HCT116 (cell line): ENCODE measurements around the gene GCGR. TPM values are rescaled to one million over a fixed set of nuclear protein-coding genes. Genes with fewer than 3 reads are reported as not detected.

ENCODE experiments used
- ATAC-seq: fragments of 200-7000 bp; cut with Tn5 transposase; 2 replicates; pipeline ENCODE4 v1.9.1; 2020; ENCODE audit warnings: mild to moderate bottlenecking, moderate library complexity
- BruUV-seq: library from RNA; stranded (reverse); fragments of 400-500 nt; replicated peaks from 2 replicates; lab custom pipeline; 2021; lab: Mats Ljungman, UMichigan
- CTCF ChIA-PET: fragments of 300-600 bp; sonication (Branson Sonifier 250); formaldehyde crosslinking; loops from one replicate; lab custom pipeline; 2021; ENCODE audit warnings: antibody characterized with exemption; lab: Charles Lee
- POLR2A ChIA-PET: fragments of 300-600, 350-600 bp; sonication (Branson Sonifier 250); formaldehyde crosslinking; loops from one replicate; lab custom pipeline; 2021; ENCODE audit warnings: antibody characterized with exemption; lab: Charles Lee
- RAD21 ChIA-PET, 2 experiments: fragments of 300-600 bp; sonication (Branson Sonifier 250); formaldehyde crosslinking; loops; one replicate each; lab custom pipeline; 2023; ENCODE audit warnings: low total read pairs in 2 of 2; ENCODE audit not compliant: uncharacterized antibody in 2 of 2, unreplicated experiment in 2 of 2, low non-redundant PET in 1 of 2; lab: Charles Lee
- DNase-seq: peaks from one replicate; pipeline ENCODE4 v3.0.0-alpha.2; 2010; ENCODE audit warnings: low read depth, low spot score
- H2AFZ ChIP-seq: fragments of 200-600 bp; shearing (Covaris generic), sonication (generic); 2 replicates; pipeline ENCODE4 v1.6.1; 2017; ENCODE audit warnings: low read depth, mixed run types, mixed read lengths, antibody characterized with exemption, low read length; ENCODE audit not compliant: poor library complexity, severe bottlenecking
- H3K27ac ChIP-seq: 2 replicates; pipeline ENCODE4 v1.5.1; 2012; ENCODE audit warnings: low read depth, low read length
- H3K27me3 ChIP-seq: fragments of 200-600 bp; sonication (generic); 2 replicates; pipeline ENCODE4 v1.6.1; 2016; ENCODE audit warnings: mixed run types, low read length, mixed read lengths; ENCODE audit not compliant: insufficient read depth
- H3K36me3 ChIP-seq, 2 experiments: fragments of 200-500 bp in 1 of 2; fragments of 200-600 bp in 1 of 2; sonication (Bioruptor generic) in 1 of 2; sonication (generic) in 1 of 2; 2 replicates each; pipeline versions ENCODE4 v1.5.1 to v1.6.1; 2014 to 2016; ENCODE audit warnings: low read length in 2 of 2, inconsistent platforms in 1 of 2, mixed read lengths in 1 of 2, mixed run types in 1 of 2; ENCODE audit not compliant: insufficient read depth in 2 of 2, control insufficient read depth in 1 of 2
- H3K4me1 ChIP-seq, 2 experiments: fragments of 200-600 bp in 1 of 2; sonication (generic) in 1 of 2; 2 replicates each; pipeline versions ENCODE4 v1.5.1 to v1.6.1; 2012 to 2017; ENCODE audit warnings: low read length in 2 of 2, inconsistent platforms in 1 of 2, mild to moderate bottlenecking in 1 of 2, mixed read lengths in 1 of 2, mixed run types in 1 of 2, moderate library complexity in 1 of 2; ENCODE audit not compliant: insufficient read depth in 2 of 2, control insufficient read depth in 1 of 2
- H3K4me2 ChIP-seq: fragments of 200-600 bp; sonication (generic); 2 replicates; pipeline ENCODE4 v1.6.1; 2017; ENCODE audit warnings: mixed run types, low read length, mixed read lengths
- H3K4me3 ChIP-seq, 2 experiments: fragments of 200-600 bp in 1 of 2; sonication (generic) in 1 of 2; replicated peaks in 1 of 2; 2 replicates each; pipeline ENCODE4 v1.5.1; 2011 to 2016; ENCODE audit warnings: low read length in 2 of 2, control low read depth in 1 of 2, low read depth in 1 of 2, mild to moderate bottlenecking in 1 of 2, mixed read lengths in 1 of 2, mixed run types in 1 of 2
- H3K79me2 ChIP-seq: fragments of 200-600 bp; sonication (generic); 2 replicates; pipeline ENCODE4 v1.6.1; 2017; ENCODE audit warnings: mild to moderate bottlenecking, mixed run types, low read length, moderate library complexity, mixed read lengths; ENCODE audit not compliant: insufficient read depth
- H3K9ac ChIP-seq: fragments of 200-600 bp; sonication (generic); 2 replicates; pipeline ENCODE4 v1.6.1; 2016; ENCODE audit warnings: low read length, mixed read lengths
- H3K9me2 ChIP-seq: fragments of 200-600 bp; sonication (generic), shearing (Covaris generic); 2 replicates; pipeline ENCODE4 v1.6.1; 2017; ENCODE audit warnings: mixed run types, mild to moderate bottlenecking, moderate library complexity; ENCODE audit not compliant: insufficient read depth
- H3K9me3 ChIP-seq, 2 experiments: fragments of 200-500 bp in 1 of 2; fragments of 200-600 bp in 1 of 2; sonication (Bioruptor generic) in 1 of 2; sonication (generic) in 1 of 2; 2 replicates each; pipeline ENCODE4 v1.6.1; 2014 to 2017; ENCODE audit warnings: low read length in 2 of 2, mixed read lengths in 2 of 2, inconsistent platforms in 1 of 2, low read depth in 1 of 2, mild to moderate bottlenecking in 1 of 2, mixed run types in 1 of 2, moderate library complexity in 1 of 2; ENCODE audit not compliant: control insufficient read depth in 1 of 2, insufficient read depth in 1 of 2
- H4K20me1 ChIP-seq: fragments of 200-600 bp; sonication (generic), shearing (Covaris generic); 2 replicates; pipeline ENCODE4 v1.6.1; 2017; ENCODE audit warnings: mixed run types, mild to moderate bottlenecking, moderate library complexity; ENCODE audit not compliant: insufficient read depth
- EGR1 ChIP-seq: IDR thresholded peaks from 2 replicates; pipeline ENCODE4 v1.6.1; 2012; ENCODE audit warnings: low read depth
- ELF1 ChIP-seq: IDR thresholded peaks from 2 replicates; pipeline ENCODE4 v1.6.1; 2012; ENCODE audit warnings: low read depth, borderline replicate concordance
- EZH2 ChIP-seq: fragments of 200-600 bp; sonication (generic); IDR thresholded peaks from 2 replicates; pipeline ENCODE4 v1.6.1; 2017; ENCODE audit warnings: antibody characterized with exemption, mixed run types
- EZH2phosphoT487 ChIP-seq: fragments of 200-600 bp; IDR thresholded peaks from 2 replicates; pipeline ENCODE4 v1.6.1; 2018; ENCODE audit warnings: antibody characterized with exemption, borderline replicate concordance
- JUND ChIP-seq: IDR thresholded peaks from 2 replicates; pipeline ENCODE4 v1.6.1; 2012
- POLR2AphosphoS5 ChIP-seq: IDR thresholded peaks from 2 replicates; pipeline ENCODE4 v1.6.1; 2011; ENCODE audit warnings: mild to moderate bottlenecking, low read depth, low read length, moderate library complexity
- SIN3A ChIP-seq: IDR thresholded peaks from 2 replicates; pipeline ENCODE4 v1.6.1; 2012; ENCODE audit warnings: low read depth
- SP1 ChIP-seq: IDR thresholded peaks from 2 replicates; pipeline ENCODE4 v1.6.1; 2012; ENCODE audit warnings: low read depth
- TCF7L2 ChIP-seq: IDR thresholded peaks from 2 replicates; pipeline ENCODE4 v1.7.0; 2011; ENCODE audit warnings: borderline replicate concordance, inconsistent platforms; ENCODE audit not compliant: insufficient read depth, insufficient read length; ENCODE audit errors: extremely low read depth
- YY1 ChIP-seq: IDR thresholded peaks from 2 replicates; pipeline ENCODE4 v1.6.1; 2011; ENCODE audit warnings: low read length, low read depth, moderate library complexity, mild to moderate bottlenecking; ENCODE audit not compliant: insufficient replicate concordance; ENCODE audit errors: extremely low read depth
- ZFX ChIP-seq: fragments of 450-650 bp; IDR thresholded peaks from 2 replicates; pipeline ENCODE4 v1.6.1; 2017
- ZNF274 ChIP-seq: fragments of 200-500 bp; sonication (Bioruptor generic); IDR thresholded peaks from 2 replicates; pipeline ENCODE4 v1.6.1; 2014; ENCODE audit warnings: mild to moderate bottlenecking, low read depth, low read length, inconsistent platforms
- intact Hi-C: fragments of 100-400 bp; cut with micrococcal nuclease; formaldehyde crosslinking; loops from 2 replicates; pipeline ENCODE4 v1.10.0; 2022
- total RNA-seq: library from RNA; stranded (reverse); gene quantifications from one replicate; pipeline ENCODE4 v1.2.1, GENCODE V29; 2021; ENCODE audit not compliant: unreplicated experiment
- TF ChIP-seq, protein P1 (sequence below): IDR thresholded peaks from 2 replicates; pipeline ENCODE4 v1.6.1; 2012; ENCODE audit warnings: low read depth
- TF ChIP-seq, protein P2 (sequence below), 3 experiments: fragments of 200-600 bp in 1 of 3; sonication (generic) in 1 of 3; IDR thresholded peaks in 2 of 3; conservative IDR thresholded peaks in 1 of 3; 2 replicates each; pipeline ENCODE4 v1.5.1; 2012 to 2017; ENCODE audit warnings: low read depth in 2 of 3, low read length in 2 of 3, antibody characterized with exemption in 1 of 3, borderline replicate concordance in 1 of 3, control low read depth in 1 of 3, mild to moderate bottlenecking in 1 of 3, mixed read lengths in 1 of 3, mixed run types in 1 of 3, moderate library complexity in 1 of 3; ENCODE audit not compliant: insufficient read depth in 1 of 3

GCGR gene
- total RNA-seq, 1 experiment from 2014 or later = not detected

DNA sequence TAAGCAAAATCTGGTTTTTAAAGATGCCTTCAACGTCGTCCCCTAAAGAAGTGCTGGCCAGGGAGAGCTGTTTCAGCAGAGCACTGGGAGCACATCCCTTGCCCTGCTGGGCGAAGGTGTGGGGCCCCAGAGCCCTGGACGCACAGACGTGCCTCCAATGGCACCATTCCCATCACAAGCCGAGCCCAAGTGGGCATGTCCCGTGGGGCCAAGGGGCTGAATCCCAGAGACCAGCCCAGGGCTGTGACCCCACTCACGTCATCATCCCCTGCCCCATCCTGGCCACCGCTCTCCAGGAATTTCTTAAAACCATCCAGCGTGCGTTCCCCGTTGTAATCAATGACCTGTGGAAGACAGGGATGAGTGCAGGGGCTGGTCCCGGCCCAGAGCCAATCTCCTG lies 40.9 kb downstream of the GCGR start:
- intact Hi-C loops = no loop called here
- ChIA-PET POLR2A (no interaction called here), CTCF (no interaction called here), RAD21 (no interaction called here)
- Histone ChIP-seq H3K27ac (no peak overlapping the region), H3K27me3 (no peaks in the 10 kb centered on the region), H3K4me1 (no peaks in the 10 kb centered on the region), H3K9me3 (no peaks in the 10 kb centered on the region), H3K4me2 (no peak overlapping the region), H2AFZ (no peak overlapping the region), H3K9me2 (no peaks in the 10 kb centered on the region), H3K79me2 (no peaks in the 10 kb centered on the region), H3K36me3 (peaks cover 39 to 50% of the 10 kb centered on the region in 2 experiments; a peak in 3 of 4 replicates), H3K9ac (no peak overlapping the region), H4K20me1 (no peaks in the 10 kb centered on the region), H3K4me3 (no peak overlapping the region)
- BruUV-seq = no TSS peak
- no peak for TF ChIP-seq ZFX
- DNase-seq (no peak), ATAC-seq (no peak)

DNA sequence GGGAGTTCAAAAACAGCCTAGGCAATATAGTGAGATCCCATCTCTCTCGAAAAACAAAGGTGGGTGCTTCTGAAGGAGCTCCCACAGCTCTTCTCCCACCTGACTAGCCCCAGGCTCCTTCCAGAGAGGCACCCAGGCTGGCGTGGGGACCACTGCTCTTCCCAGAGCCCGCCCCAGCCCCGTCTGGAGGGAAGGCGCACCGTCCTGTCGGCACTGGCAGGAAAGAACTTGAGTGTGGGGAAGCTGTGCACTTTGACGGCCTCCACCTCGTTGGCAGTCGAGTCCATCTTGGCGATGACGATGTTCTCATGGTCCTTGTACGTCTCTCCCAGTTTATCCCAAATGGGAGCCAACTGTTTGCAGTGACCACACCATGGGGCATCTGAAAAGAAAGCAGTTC lies 41.4 kb downstream of the GCGR start:
- no peak overlapping the region for H3K4me2 ChIP-seq
- no peaks in the 10 kb centered on the region for H3K9me2 ChIP-seq
- BruUV-seq = no TSS peak
- H3K9ac ChIP-seq = no peak overlapping the region
- DNase-seq (no peak), ATAC-seq (no peak)
- RAD21 ChIA-PET = no interaction called here
- H3K4me3 ChIP-seq = no peak overlapping the region
- no peak overlapping the region for H3K27ac ChIP-seq
- TF ChIP-seq SIN3A = no peak
- TF ChIP-seq, protein P1, sequence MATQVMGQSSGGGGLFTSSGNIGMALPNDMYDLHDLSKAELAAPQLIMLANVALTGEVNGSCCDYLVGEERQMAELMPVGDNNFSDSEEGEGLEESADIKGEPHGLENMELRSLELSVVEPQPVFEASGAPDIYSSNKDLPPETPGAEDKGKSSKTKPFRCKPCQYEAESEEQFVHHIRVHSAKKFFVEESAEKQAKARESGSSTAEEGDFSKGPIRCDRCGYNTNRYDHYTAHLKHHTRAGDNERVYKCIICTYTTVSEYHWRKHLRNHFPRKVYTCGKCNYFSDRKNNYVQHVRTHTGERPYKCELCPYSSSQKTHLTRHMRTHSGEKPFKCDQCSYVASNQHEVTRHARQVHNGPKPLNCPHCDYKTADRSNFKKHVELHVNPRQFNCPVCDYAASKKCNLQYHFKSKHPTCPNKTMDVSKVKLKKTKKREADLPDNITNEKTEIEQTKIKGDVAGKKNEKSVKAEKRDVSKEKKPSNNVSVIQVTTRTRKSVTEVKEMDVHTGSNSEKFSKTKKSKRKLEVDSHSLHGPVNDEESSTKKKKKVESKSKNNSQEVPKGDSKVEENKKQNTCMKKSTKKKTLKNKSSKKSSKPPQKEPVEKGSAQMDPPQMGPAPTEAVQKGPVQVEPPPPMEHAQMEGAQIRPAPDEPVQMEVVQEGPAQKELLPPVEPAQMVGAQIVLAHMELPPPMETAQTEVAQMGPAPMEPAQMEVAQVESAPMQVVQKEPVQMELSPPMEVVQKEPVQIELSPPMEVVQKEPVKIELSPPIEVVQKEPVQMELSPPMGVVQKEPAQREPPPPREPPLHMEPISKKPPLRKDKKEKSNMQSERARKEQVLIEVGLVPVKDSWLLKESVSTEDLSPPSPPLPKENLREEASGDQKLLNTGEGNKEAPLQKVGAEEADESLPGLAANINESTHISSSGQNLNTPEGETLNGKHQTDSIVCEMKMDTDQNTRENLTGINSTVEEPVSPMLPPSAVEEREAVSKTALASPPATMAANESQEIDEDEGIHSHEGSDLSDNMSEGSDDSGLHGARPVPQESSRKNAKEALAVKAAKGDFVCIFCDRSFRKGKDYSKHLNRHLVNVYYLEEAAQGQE = no peak
- TF ChIP-seq POLR2AphosphoS5 = no peak
- no peak for TF ChIP-seq ZNF274
- no peak for TF ChIP-seq SP1
- no peak for TF ChIP-seq YY1
- TF ChIP-seq, protein P2, sequence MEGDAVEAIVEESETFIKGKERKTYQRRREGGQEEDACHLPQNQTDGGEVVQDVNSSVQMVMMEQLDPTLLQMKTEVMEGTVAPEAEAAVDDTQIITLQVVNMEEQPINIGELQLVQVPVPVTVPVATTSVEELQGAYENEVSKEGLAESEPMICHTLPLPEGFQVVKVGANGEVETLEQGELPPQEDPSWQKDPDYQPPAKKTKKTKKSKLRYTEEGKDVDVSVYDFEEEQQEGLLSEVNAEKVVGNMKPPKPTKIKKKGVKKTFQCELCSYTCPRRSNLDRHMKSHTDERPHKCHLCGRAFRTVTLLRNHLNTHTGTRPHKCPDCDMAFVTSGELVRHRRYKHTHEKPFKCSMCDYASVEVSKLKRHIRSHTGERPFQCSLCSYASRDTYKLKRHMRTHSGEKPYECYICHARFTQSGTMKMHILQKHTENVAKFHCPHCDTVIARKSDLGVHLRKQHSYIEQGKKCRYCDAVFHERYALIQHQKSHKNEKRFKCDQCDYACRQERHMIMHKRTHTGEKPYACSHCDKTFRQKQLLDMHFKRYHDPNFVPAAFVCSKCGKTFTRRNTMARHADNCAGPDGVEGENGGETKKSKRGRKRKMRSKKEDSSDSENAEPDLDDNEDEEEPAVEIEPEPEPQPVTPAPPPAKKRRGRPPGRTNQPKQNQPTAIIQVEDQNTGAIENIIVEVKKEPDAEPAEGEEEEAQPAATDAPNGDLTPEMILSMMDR (IDR thresholded peaks at IDR 0.05 in 2 of 3, conservative IDR thresholded peaks at IDR 0.05 in 1 of 3; ENCODE audit: borderline replicate concordance in 1 of 3, insufficient read depth in 1 of 3, low read depth in 2 of 3, low read length in 2 of 3) = no peak
- no peak for TF ChIP-seq JUND
- TF ChIP-seq ELF1 = no peak
- TF ChIP-seq EZH2 = no peak
- no peak for TF ChIP-seq TCF7L2
- TF ChIP-seq EGR1 = no peak
- no peak for TF ChIP-seq EZH2phosphoT487
- no peak for TF ChIP-seq ZFX
- CTCF ChIA-PET = no interaction called here
- no peaks in the 10 kb centered on the region for H3K9me3 ChIP-seq
- no peaks in the 10 kb centered on the region for H3K27me3 ChIP-seq
- H4K20me1 ChIP-seq = no peaks in the 10 kb centered on the region
- peaks cover 42 to 50% of the 10 kb centered on the region in 2 experiments; a peak in 3 of 4 replicates for H3K36me3 ChIP-seq
- POLR2A ChIA-PET = no interaction called here
- intact Hi-C loops = no loop called here
- H3K4me1 ChIP-seq = no peaks in the 10 kb centered on the region
- H2AFZ ChIP-seq = no peak overlapping the region
- H3K79me2 ChIP-seq = 0 out of 2 replicates have a peak, but pooled peaks cover under 1% of the 10 kb centered on the region
